ENCODE measurements around the gene STRIP2.
A peak's percentile ranks its signal among the peaks of the same experiment; 100 is the strongest.
"Not testable (repeated sequence)": the region's sequence is repeated elsewhere in the genome, so short reads cannot be mapped to it uniquely, and the experiment has no call there.

Gene STRIP2

DNA sequence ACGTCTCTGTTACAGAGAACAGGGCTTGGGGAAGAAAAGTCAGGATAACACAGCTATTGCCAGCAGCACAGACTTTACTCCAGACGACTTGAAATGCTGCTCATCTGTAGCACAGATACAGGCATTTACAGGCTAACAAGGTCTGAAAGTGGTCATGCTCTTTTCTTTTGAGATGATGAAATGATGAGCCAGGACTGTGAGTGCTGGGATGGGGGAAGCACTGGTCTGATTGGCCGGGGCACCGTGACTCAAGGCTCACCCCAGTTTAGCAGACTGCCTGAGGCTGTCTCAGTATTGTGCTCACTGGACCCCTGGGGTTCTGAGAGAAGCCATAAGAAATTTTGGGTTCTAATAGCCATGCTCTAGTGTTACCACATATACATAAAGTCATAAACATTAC, 80.5 kb downstream of the STRIP2 start:
- Mint-ChIP-seq H3K4me3 (no peak overlapping the region), H3K9me3 (no peaks in the 10 kb centered on the region), H3K27ac (no peak overlapping the region), H3K36me3 (no peaks in the 10 kb centered on the region), H3K4me1 (no peaks in the 10 kb centered on the region)
- DNase-seq (ENCODE audit: low spot score in 2 of 2) (no peak), ATAC-seq (peak; percentile 62)

DNA sequence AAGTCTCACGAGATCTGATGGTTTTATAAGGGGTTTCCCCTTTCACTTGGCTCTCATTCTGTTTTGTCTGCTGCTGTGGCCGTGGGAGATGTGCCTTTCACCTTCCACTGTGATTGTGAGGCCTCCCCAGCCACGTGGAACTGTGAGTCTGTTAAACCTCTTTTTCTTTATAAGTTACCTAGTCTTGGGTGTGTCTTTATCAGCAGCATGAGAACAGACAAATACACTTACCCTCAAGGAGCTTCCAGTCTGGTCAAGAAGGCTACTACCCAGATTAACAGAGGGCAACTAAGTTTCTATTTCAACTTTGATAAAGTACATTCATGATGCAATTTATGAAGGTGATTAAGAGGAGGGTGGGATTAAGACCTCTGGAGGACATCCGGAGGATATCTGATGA, 81.1 kb downstream of the STRIP2 start:
- Mint-ChIP-seq H3K36me3 (no peaks in the 10 kb centered on the region), H3K4me1 (no peaks in the 10 kb centered on the region), H3K4me3 (no peak overlapping the region), H3K27ac (no peak overlapping the region), H3K9me3 (no peaks in the 10 kb centered on the region)
- ATAC-seq (no peak), DNase-seq (ENCODE audit: low spot score in 2 of 2) (no peak)

DNA sequence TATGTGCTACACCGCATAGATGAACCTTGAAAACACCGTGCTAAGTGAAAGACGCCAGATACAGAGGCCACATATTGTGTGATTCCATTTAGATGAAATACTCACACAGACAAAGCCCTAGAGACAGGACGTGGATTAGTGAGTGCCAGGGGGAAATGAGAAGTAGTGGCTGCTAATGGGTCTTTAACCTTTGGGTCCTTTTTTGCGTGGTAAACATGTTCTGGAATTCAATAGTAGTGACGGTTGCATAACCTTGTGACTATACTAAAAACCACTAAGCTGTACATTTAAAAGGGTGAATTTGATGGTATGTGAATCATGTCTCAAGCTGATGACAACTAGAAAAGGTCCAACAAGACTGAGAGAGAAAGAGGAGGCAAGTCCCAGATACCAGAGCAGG, 83.7 kb downstream of the STRIP2 start:
- no peak overlapping the region for H3K27ac Mint-ChIP-seq
- H3K4me1 Mint-ChIP-seq: peaks cover 8% of the 10 kb centered on the region
- DNase-seq (ENCODE audit: low spot score in 2 of 2): no peak
- no peaks in the 10 kb centered on the region for H3K9me3 Mint-ChIP-seq
- ATAC-seq: no peak
- H3K36me3 Mint-ChIP-seq: no peaks in the 10 kb centered on the region
- H3K4me3 Mint-ChIP-seq: no peak overlapping the region

DNA sequence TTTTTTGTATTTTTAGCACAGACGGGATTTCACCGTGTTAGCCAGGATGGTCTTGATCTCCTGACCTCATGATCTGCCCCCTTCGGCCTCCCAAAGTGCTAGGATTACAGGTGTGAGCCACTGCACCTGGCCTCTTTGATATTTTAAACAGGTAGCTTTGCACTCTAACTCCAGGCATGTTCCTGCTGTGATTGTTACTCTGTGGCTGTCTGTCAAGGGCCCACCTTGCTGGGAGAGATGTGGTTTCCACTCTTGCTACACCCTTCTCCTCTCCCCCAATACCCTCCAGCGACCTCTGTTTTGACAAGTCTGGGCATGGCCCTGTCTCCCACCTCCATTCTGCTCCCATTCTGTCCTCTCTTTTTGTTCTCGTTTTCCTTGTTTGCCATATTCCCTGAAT, 85.2 kb downstream of the STRIP2 start:
- Mint-ChIP-seq H3K9me3 (no peaks in the 10 kb centered on the region), H3K36me3 (no peaks in the 10 kb centered on the region), H3K4me3 (no peak overlapping the region), H3K27ac (no peak overlapping the region), H3K4me1 (peaks cover 8% of the 10 kb centered on the region)
- DNase-seq (ENCODE audit: low spot score in 2 of 2) (no peak), ATAC-seq (no peak)

DNA sequence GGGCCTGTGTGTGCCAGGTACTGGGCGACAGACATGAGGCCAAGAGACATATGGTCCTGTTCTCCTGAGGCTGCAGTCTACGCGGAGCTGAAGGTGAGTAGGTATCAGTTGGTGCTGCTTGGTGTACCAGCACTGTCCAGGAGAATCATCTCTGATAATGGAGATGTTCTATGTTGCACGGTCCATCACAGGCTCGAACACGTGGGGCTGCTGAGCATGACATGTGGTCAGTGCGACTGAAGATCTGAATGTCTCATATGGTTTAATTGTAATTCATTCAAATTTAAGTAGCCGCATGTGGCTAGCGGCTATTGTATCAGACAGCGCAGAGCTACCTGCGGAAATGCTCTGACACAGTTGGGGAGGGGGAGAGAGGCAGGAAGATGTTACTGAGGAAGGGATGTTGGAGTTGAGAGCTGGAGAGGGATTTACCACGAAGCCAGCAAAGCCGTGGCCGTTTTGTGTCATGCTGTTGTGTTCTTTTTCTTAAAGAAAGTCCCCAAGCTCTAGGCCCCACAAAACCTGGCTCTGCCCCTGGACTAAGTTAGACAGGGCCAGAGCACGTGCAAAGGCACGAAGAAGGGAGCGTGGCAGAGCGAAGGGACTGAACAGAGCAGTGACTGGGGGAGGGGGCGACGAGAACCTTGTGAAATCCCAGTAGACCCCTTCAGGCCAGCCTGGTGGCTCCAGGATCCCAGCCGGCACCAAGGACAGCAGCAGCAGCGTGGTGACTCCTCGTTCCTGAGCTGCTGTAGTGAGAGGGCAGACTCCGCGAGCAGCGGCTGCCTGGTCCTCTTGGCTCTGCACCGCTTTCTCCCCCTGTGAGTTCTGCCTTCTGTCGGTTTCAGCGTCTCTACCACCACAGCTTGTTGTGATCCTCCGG, 88.1 kb downstream of the STRIP2 start:
- H3K4me3 Mint-ChIP-seq: no peak overlapping the region
- H3K36me3 Mint-ChIP-seq: no peaks in the 10 kb centered on the region

DNA sequence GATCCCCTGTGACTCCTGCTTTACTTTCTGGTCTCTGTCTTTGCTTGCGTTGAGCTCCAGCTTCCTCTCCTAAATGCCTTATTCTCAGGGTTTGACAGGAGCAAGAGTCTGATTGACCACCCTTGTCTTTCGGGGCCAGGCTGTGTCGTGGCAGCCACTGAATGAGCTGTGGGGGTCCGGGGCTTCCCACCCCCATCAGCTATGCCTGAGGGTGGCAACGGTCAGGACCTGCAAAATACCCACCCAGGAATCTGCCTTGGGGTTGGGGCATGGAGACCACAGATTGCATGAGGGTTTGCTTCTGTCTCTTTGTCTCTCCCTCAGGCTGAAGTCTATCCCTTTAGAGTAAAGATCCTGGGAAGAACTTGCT, 88.7 kb downstream of the STRIP2 start:
- peaks cover 20% of the 10 kb centered on the region for H3K4me1 Mint-ChIP-seq

More for the DNA sequence above, 88.1 kb downstream of the STRIP2 start:
- no peak overlapping the region for H3K27ac Mint-ChIP-seq
- DNase-seq (ENCODE audit: low spot score in 2 of 2) (no peak), ATAC-seq (no peak)
- peaks cover 20% of the 10 kb centered on the region for H3K4me1 Mint-ChIP-seq
- H3K9me3 Mint-ChIP-seq: no peaks in the 10 kb centered on the region

DNA sequence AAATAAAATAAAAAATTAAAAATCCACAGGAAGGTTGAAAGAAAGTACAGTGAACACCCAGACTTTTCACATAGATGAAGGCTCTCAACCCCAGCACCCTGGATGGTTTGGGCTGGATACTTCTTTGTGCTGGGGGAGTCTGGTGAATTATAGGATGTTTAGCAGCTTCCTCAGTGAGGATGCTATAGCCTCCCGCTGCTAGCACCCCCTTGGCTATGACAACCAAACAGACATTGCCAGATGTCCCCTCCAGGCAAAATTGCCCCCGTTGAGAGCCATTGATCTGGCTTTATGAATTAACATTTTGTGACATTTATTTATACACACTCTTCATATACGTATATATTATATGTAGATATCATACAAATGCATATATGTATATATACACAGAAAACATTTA, 89.7 kb downstream of the STRIP2 start:
- Mint-ChIP-seq H3K4me3 (no peak overlapping the region), H3K27ac (no peak overlapping the region), H3K36me3 (no peaks in the 10 kb centered on the region), H3K4me1 (peaks cover 20% of the 10 kb centered on the region), H3K9me3 (no peaks in the 10 kb centered on the region)
- DNase-seq (ENCODE audit: low spot score in 2 of 2) (no peak), ATAC-seq (no peak)

More for the DNA sequence above, 88.7 kb downstream of the STRIP2 start:
- DNase-seq (ENCODE audit: low spot score in 2 of 2) (no peak), ATAC-seq (no peak)
- Mint-ChIP-seq H3K4me3 (no peak overlapping the region), H3K27ac (no peak overlapping the region), H3K9me3 (no peaks in the 10 kb centered on the region), H3K36me3 (no peaks in the 10 kb centered on the region)

DNA sequence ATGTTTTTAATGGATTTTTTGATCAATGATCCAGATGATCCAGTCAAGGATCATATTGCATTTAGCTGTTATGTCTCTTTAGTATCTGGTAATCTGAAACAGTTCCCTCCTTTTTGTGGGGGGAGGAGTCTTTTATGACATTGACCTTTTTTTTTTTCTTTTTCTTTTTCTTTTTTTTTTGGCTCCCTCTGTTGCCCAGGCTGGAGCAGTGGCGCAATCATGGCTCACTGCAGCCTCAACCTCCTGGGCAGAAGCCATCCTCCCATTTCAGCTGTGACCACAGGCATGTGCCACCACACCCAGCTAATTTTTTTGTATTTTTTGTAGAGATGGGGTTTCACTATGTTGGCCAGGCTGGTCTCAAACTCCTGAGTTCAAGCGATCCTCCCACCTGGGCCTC, 90.2 kb downstream of the STRIP2 start:
- peaks cover 20% of the 10 kb centered on the region for H3K4me1 Mint-ChIP-seq
- H3K4me3 Mint-ChIP-seq; ATAC-seq; H3K36me3 Mint-ChIP-seq; H3K27ac Mint-ChIP-seq; H3K9me3 Mint-ChIP-seq; DNase-seq (ENCODE audit: low spot score in 2 of 2): not testable (repeated sequence)

DNA sequence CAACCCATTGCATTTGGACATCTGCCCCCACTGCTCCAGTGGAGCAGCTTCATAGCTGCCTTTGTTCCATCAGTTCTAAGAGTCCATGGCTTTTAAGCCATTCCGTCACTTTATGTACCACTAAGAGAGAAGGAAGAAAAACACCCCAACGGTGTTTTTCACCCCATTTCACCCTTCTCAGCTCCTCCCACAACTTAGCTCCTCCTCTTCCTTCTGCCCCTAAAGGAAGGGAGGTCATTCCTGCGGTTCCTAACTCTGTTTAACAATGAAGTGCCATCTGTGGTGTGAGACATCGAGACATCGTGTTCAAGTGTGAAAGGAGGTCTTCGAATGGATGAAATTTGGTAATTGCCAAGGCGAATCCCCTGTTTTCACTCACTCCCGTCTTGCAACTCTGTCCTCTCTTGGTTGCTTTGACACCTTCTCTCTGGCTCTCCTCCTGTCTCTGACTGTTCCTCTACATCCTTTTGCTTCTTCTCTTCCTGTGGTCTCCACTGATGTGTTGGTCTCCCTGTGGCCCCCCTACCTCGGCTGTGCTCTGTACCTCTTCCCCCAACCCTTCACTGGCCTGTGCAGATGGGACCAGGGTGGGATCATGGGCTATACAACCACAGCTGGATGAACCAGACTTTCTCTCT, 91.1 kb downstream of the STRIP2 start:
- Mint-ChIP-seq H3K4me3 (peak overlapping the region; percentile 54), H3K9me3 (no peaks in the 10 kb centered on the region), H3K27ac (peak overlapping the region; percentile 82), H3K4me1 (peaks cover 20% of the 10 kb centered on the region), H3K36me3 (no peaks in the 10 kb centered on the region)
- DNase-seq (ENCODE audit: low spot score in 2 of 2) (no peak), ATAC-seq (no peak)

DNA sequence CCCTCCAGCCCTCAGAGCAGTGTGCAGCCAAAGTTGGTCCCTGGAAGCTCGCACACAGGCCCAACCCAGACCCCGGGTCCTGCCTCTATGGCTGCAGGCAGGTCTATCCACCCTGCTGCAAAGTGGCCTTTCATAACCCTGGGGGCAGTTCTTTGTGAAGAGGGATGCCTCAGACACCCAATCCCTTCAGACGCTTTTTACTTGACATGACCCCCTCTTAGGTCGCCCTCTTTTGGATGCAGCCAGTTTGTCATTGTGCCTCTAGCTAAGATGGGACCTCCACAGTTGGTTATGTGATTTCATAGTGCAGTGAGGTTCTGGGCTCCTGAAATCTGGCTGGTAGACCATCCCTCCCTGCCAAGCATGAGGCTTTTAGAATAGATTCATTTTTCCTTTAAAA, 95.4 kb downstream of the STRIP2 start:
- ATAC-seq: no peak
- H3K4me1 Mint-ChIP-seq: peaks cover 31% of the 10 kb centered on the region
- no peak overlapping the region for H3K4me3 Mint-ChIP-seq
- H3K9me3 Mint-ChIP-seq: no peaks in the 10 kb centered on the region
- H3K27ac Mint-ChIP-seq: no peak overlapping the region
- no peak for DNase-seq (ENCODE audit: low spot score in 2 of 2)
- H3K36me3 Mint-ChIP-seq: peaks cover 7% of the 10 kb centered on the region

DNA sequence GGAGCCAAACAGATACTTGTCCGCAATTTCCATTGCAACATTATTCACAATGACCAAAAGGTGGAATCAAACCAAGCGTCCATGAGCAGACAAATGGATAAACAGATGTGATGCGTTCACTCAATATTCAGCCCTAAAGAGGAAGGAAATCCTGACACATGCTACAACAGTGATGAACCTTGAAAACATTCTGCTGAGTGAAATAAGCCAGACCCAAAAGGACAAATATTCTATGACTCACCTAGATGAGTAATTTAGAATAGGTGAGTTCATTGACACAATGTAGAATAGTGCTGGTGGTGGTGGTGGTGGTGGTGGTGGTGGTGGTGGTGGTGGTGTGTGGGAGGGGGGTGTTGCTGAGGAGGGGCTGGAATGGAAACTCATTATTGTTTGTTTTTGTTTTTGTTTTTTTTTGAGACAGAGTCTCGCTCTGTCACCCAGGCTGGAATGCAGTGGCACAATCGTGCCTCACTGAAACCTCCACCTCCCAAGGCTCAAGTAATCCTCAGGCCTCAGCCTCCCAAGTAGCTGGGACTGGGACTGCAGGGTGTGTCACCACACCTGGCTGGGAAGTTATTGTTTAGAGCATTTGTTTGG, 96.7 kb downstream of the STRIP2 start:
- DNase-seq (ENCODE audit: low spot score in 2 of 2) (peak; percentile 14 to 64), ATAC-seq (peak; percentile 99)
- Mint-ChIP-seq H3K9me3 (no peaks in the 10 kb centered on the region), H3K4me3 (peak overlapping the region; percentile 14), H3K4me1 (peaks cover 26% of the 10 kb centered on the region), H3K27ac (peak overlapping the region; percentile 84), H3K36me3 (peaks cover 7% of the 10 kb centered on the region)

DNA sequence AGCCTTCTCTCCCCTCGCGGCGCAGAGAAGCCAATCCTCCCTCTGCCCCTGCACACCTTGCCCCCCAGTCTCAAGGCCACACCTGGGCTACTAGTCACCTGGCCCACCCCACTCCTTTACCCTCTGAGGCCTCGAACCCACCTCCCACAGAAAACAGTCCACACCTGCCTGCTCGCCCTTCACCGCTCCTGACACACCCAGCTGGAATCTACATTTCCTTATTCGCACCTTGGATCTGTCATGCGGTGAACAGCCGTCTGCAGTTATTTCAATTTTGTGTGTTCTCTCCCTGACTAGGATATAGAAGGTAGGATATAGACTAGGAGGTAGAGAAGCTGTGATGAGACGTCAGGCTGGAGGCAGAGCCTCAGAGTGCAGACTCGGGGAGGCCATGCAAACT, 97.5 kb downstream of the STRIP2 start:
- Mint-ChIP-seq H3K4me3 (no peak overlapping the region), H3K9me3 (no peaks in the 10 kb centered on the region), H3K27ac (peak overlapping the region; percentile 84), H3K4me1 (peaks cover 33% of the 10 kb centered on the region), H3K36me3 (peaks cover 7% of the 10 kb centered on the region)
- ATAC-seq (no peak), DNase-seq (ENCODE audit: low spot score in 2 of 2) (no peak)

DNA sequence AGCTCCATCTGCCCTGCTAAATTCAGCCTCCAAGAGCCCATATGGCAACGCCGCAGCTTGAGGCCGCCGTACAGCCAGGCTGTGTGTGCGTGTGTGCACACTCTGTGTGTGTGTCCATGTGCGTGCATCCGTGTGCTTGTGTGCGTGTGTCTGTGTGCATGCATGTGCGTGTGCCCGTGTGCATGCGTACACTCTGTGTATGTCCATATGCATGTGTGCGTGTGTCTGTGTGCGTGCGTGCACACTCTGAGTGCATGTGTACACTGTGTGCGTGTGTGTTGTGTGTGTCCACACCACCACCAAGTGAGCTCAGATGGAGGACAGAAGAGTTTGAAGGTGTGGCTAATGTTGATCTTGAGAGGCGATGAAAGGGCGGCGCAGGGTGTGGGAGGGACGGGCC, 98.1 kb downstream of the STRIP2 start:
- Mint-ChIP-seq H3K9me3 (no peaks in the 10 kb centered on the region), H3K4me3 (no peak overlapping the region), H3K27ac (no peak overlapping the region), H3K4me1 (peaks cover 33% of the 10 kb centered on the region), H3K36me3 (peaks cover 7% of the 10 kb centered on the region)
- DNase-seq (ENCODE audit: low spot score in 2 of 2): no peak
- ATAC-seq: no peak

DNA sequence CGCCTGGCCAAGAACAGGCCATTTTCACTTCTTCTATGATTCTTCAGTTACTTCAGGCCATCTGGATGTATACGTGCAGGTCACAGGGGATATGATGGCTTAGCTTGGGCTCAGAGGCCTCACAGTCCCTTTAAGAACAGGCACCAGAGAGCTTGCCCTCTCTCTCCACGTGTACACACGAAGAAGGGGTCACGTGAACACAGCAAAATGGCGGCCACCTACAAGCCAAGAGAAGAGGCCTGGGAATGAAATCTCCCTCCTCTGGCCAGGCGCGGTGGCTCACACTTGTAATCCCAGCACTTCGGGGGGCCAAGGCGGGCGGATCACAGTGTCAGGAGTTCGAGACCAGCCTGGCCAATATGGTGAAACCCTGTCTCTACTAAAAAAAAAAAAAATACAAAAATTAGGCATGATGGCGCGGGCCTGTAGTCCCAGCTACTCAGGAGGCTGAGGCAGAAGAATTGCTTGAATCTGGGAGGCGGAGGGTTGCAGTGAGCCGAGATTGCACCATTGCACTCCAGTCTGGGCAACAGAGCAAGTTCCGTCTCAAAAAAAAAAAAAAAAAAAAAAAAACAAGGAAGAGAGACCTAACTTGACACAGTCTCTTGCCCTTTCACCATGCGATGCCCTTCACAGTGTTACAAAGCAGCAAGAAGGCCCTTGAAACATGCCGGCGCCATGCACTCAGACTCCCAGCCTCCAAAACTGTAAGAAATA, 100.5 kb downstream of the STRIP2 start:
- H3K4me3 Mint-ChIP-seq; DNase-seq (ENCODE audit: low spot score in 2 of 2); H3K9me3 Mint-ChIP-seq; ATAC-seq; H3K27ac Mint-ChIP-seq; H3K36me3 Mint-ChIP-seq: not testable (repeated sequence)
- peaks cover 36% of the 10 kb centered on the region for H3K4me1 Mint-ChIP-seq

DNA sequence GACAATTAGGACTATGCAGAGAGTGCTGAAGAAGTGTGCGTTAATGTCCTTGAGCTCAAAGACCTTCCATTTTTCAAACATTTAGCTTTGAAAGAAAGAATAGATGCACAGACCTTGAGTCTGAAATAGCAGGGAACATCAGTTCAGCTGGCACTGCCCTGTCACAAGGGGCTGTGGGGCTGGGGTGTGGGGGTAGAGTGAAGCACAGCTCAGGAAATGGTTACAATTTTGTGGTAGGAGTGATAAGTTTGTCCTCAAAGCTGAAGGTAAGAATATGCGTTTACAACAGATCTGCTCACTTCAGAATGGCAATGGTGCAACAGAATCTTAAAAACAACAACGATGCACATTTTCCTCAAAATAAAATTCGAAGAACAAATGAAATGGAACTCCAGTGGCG, 101.7 kb downstream of the STRIP2 start:
- H3K4me3 Mint-ChIP-seq: peak overlapping the region; percentile 60
- peaks cover 5% of the 10 kb centered on the region for H3K36me3 Mint-ChIP-seq
- ATAC-seq (peak; percentile 80), DNase-seq (ENCODE audit: low spot score in 2 of 2) (no peak)
- H3K27ac Mint-ChIP-seq: peak overlapping the region; percentile 89
- H3K9me3 Mint-ChIP-seq: no peaks in the 10 kb centered on the region
- H3K4me1 Mint-ChIP-seq: peaks cover 38% of the 10 kb centered on the region
